Activated T-cell treated with anti-CD3 and anti-CD28 coated beads for 48 hours (primary cell): ENCODE data around the gene TRPM3.

ENCODE experiments used
- DNase-seq: peaks from one replicate; pipeline ENCODE4 v3.0.0-alpha.2; 2020; ENCODE audit warnings: low read depth

The TRPM3 gene

DNA sequence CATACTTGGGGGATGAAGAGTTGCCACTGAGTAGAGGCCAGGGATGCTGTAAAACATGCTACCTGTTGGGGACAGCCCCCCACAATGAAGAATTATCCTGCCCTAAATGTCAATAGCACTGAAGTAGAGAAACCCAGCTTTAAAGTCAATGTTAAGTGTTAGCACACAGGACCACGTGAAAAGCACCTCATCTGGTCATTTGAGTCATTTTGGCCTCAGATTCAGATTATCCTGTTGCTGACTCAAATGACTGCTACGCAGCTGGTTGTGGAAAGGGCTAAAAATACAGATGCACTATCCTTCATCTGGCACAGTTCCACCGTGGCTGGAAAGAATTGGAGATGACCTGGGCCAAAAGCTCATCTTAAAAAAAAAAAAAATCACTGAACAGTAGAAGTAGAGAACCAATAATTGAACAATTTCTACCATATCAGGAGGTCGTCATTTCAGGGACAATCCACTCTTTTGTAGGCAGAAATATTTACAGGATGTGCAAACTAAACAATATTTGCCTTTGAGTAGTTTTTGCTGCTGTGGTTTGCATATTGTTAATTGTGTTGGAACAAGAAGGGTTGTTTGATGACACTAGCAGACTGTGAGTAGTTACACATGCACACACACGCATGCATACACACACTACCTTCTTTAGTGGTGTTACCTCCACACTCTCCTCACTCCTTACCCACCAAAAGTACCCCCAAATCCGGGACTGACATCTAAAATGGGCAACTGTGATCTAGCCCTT is 511.7 kb downstream of the TRPM3 start:
- no peak for DNase-seq

DNA sequence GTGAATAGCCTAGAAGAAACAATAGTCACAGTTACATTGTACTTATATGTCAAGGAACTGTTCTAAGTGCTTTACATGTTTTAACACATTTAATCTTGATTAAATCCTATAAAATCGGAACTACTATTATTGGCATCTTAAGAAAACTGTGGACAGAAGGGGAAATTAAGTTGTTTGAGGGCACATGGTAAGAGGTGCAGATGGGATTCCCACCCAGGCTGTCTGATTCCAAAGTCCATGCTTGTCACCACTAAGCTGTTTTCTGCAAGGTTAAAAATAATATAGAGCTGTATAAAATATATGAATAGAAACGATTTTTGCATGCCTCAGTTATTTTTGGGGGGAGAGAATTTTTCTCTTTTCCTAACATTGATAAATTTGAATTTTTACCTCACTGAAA is 512.4 kb downstream of the TRPM3 start:
- DNase-seq: no peak

DNA sequence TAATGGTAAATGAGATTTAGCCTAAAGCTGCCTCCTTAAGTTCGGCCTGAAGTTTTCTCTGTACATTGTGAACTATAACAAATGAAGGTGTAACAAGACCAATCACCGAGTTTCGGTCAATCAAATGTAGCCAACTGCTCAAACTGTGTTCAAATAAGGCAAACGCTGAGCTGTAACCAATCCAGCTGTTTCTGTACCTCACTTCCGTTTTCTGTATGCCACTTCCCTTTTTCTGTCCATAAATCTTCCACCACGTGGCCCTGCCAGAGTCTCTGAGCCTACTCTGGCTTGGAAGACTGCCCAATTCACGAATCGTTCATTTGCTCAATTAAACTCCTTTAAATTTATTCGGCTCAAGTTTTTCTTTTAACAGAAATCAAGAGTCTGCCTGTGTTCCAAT is 513.5 kb downstream of the TRPM3 start:
- no peak for DNase-seq

DNA sequence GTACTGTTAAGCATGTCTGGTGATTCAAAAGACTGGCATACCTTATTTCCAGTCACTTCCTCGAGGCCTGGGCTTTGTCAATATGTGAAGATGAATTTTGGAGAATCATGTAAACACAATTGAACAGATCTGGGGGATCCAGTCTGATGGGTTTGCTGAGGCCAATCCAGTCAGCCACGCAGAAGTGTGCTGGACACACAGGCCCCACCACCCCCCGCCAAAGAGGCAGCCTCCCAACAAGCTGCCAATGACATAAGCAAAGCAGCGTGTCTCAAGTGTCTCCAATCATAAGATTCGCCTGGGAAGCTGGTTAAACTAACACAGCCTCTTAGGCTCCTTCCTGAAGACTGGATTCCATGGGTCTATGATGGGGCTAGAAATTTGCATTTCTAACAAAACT is 514.1 kb downstream of the TRPM3 start:
- no peak for DNase-seq

DNA sequence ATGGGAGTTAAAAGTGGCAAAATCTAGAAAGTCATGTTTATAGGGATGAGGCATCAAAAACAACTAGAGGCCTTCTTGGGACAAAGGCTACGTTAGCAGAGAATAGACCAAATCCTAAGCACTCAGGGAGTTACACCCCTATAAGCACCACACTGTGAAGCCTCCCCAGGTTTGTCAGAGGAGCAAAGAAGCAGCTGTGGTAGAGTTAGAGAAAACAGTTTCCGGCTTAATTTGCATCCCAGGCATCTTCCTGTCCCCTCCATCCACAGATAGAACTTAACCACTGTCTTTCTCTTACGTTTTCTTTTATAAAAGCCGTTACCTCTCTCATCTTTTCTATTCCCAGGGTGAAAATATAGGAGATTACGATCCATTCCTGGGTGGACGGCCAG is 518.4 kb downstream of the TRPM3 start:
- no peak for DNase-seq

DNA sequence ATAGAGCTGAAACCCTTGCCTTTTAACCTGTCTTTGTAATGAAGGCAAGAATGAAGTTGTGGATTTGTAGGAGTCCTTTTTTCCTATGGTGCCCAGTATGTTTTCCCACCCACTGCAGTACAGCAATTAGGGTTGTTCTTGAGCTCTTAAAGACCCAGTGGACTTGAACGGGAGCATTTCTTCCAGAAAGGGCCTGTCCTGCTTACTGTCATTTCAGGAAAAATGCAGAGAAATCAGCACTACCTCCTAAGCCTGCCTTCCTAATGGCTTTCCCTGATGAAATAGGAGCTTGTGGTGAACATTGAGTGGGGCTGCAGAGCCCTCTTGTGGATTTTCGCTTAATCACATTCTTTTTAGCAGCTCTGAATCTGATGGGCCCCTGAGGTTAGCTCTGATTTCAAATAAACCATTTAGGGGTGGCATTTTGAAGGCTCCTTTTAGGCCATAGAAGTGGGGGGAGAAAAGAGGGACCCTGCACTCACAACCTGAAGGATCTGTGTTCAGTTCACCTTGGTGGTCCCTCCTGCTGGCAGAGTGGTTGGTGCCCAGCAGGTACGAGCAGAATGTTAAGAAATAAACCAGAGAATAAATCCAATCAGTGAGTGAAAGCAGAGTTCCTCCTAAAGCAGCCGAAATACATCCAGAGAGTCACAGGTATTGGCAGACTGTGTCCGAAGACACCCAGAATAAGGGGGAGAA is 519.0 kb downstream of the TRPM3 start:
- DNase-seq: peak; percentile 12

DNA sequence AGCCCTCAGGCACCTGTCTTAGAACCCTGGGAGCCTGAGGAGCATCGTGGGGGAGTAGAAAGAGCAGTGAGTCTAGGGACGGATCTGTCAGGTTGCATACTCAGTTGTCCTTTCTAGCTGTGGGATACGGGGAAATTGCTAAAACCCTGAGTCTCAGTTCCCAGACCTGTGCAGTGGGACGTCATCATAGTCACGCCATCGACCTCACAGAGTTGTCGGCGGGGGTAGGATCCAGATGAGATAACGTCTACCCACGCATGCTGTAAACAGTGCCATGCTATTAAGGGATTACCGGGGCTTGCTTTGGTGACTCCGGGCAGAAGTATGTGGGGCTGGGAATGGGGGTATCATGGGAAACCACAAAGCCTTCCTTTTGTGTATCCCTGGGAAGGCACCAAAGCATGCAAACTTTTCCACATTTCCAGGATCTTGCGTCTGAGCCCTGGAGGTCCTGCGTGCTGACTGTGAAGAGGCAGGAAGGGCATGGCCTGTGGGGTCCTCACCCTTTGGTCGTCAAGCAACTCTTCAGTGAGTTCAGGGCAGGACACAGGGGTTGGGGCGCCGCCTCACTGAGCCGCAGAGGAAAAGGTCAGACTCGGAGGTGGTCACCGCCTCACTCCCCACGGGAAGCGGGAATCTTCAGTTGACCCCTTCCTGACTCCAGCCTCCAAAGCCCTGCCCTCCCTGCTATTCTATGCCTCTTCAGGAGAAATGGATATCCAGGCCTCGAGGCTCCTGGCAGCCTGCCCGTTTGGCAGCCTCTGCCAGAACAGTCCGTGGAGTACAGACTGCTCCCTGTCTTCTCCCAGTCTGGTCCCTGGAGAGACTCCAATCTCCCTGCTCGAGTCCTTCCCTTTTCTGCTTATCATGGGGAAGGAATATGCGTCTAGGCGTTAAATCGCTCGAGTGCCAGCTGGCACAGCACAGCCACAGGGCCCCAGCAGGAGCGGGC is 520.1 kb downstream of the TRPM3 start:
- no peak for DNase-seq

DNA sequence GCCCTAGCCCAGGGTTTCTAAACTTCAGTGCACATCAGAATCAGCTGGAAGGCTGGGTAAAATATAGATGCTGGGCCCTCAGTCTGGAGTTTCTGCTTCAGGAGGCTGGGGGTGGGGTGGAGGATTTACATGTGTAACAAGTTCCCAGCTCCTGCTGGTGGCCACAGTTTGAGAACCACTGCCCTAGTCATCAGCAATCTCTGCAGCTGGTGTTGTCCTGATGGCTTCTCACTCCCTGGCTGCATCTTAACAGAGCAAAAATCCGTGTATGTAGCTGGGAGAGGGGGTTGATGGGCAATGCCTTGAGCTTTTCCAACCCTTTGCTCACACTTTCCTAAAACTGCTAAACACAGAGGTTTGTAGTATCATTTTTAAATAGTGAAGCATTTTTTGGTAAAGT is 520.9 kb downstream of the TRPM3 start:
- DNase-seq: no peak

DNA sequence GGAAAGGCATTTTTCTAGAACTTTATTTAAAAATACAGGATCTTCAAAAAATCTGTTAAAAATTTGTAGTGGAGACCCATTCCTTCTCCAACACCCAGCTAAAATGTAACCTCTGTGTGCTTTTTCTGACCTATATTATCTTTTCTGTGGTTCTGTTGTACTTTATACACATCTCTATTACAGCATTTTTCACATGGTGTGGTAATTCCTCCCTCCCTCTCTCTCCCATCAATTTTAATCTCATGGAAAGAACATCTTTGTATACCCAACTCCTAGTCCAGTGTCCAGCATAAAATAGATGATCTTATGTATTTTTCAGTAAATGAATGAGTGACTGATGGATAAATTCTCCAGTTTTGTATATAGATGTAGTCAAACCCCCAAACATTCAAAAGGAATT is 523.5 kb downstream of the TRPM3 start:
- no peak for DNase-seq

DNA sequence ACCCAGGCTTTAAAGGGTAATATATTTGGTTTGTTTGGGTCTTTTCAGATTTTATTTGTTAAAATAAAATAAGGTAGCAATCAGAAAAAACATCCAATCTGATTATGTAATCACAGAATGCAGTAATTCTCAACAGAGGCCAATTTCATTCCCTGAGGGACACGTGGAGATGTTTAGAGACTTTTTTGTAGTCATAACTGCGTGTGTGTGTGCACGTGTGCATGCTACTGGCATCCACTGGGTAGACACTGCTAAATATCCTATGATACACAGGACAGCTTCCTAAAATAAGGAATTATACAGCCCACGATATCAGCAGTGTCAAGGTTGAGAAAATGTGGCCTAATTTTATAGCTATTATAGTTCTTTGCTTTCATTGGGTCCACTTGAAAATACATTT is 526.2 kb downstream of the TRPM3 start:
- DNase-seq: no peak

DNA sequence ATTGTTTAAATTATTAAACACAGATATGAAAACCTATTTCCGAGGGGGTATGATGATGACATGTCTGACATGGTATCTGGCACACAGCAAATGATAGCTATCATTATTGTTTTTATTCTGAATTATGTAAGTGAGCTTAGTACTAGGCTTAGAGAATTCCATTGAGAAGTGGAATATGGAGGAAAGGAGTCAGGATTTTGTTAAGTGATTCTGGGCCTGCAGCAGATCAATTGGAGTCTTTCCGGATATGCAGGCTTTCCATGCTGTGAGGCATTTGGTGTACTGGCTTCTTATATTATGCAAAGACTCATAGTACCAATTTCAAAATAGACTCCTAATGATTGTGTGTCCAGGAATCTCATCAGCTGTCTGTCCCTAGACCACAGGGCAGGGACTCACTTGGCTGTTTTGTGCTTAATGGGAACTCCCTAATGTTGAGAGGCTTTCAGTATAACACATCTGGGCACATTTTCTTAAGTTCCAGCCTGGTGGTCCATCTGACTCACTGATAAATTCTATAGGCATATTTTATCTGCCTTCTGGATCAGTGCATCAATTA is 527.0 kb downstream of the TRPM3 start:
- DNase-seq: no peak

DNA sequence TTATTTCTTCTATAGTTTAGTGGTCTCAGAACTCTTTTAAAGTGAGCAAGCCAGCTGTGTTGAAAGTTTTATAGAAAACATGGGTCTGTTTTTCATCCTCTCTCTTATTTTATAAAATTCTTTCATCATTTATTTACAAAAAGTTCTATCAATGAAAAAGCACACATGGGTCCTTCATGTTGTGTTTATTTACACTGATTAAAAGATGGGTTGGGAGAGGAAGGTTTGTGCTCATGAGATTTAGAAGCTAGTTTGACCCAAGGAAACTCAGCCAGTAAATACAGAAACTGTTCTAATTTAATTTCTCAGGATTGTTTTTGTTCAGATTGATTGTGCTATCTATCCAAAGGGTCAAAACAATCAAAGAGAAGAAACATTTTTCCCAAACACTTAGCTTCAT is 528.2 kb downstream of the TRPM3 start:
- no peak for DNase-seq

DNA sequence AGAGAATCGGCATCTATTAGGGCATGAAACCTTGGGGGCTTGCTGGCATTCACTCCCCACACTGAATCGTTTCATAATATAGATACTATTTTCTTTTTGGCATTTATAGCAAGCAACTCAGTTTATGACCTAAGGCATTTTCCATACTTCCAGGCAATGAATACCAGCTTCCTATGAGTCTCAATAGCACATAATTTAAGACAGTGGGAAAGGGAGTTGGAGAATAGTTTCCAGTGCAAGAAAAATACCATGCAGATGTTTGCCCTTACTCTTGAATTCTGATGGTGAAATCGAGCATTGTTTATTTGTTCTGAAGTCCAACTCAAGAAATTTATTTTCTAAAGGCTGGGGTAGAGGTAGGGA is 531.1 kb downstream of the TRPM3 start:
- DNase-seq: no peak

DNA sequence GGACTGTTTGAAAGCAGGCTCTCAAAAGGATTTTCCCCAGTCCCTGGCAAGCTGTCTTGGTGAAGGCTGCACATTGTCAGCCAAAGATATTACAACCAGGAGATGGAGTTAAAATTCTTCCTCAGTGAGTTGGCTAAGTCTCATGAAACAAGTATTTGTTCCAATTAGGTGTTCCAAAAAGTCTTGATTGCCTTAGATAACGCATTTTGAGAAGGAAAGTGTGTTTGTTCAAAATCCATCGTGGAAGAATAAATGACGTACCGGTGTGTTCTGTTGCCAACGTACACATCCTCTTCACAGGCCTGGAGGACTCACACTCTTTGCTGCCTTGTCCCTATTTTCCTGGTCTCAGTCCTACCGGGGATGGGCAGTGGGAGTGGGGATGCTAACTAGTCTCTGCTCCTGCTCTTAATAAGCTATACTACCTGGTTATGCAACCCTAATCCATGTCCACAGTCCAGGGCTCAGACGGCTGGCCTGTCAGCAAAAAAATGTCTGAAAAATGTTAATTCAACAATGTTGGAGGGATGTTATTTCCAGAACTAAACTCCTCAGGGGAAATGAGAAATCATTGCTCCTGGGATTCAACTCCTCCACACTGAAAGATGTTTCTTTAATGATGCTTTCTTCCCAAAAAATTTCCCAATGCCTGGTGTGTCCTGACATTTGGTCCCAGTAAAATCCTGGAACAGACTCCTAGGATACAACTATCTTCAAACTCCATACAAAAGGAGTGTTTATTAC is 531.7 kb downstream of the TRPM3 start:
- DNase-seq: no peak

DNA sequence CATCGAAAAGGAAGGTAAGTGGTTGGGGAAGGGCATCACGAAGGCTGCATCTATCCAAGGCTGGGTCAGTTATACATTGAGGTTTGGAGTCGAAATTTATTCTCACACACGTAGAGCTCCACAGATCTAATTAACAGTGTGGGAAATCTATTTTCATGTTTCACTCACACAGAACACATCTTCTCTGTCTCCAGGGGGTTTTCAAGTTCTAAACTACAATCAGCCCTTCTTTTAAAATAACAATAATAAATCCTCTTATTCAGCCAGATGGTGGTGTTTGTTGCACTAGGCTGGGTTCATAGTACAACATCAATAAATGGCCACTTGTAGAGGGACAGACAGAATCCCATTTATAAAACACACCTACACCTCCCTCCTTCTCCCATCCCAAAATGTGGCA is 532.4 kb downstream of the TRPM3 start:
- DNase-seq: no peak

DNA sequence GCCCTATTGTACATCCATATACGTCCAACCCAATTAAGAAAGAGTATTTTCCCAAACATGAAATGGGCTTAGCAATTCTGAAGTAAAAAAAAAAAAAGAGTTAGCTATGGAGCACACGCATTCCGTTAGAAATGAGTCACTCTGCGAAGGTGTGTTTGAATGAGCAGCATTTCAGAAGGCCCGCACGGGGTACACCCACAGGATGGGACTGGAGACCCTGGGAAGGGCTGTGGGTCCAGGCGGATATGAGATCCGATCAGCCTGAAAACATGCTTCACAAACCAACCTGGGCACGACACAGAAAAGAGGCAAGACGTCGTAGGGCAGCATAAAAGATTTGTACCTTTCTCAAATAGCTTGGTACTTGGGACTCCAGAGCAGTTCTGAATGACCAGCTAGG is 533.0 kb downstream of the TRPM3 start:
- no peak for DNase-seq

DNA sequence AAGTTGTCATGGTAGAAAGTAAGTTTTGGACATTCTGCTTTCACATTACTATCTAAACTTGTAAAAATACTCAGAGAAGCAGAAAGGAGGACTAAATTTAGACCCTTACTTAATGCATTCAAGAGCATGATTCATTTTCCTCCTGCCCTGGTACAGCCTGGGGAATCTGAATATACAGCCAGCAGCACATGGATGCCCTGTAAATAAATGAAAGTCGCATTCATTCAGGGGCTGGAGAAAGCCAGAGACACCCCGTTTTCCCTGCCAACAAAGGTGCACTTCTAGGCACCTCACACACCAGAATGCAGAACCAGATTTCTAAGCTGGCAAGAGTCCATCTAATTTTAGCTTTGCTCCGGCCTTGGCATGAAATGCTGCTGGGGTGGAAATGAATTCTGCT is 534.2 kb downstream of the TRPM3 start:
- DNase-seq: no peak

DNA sequence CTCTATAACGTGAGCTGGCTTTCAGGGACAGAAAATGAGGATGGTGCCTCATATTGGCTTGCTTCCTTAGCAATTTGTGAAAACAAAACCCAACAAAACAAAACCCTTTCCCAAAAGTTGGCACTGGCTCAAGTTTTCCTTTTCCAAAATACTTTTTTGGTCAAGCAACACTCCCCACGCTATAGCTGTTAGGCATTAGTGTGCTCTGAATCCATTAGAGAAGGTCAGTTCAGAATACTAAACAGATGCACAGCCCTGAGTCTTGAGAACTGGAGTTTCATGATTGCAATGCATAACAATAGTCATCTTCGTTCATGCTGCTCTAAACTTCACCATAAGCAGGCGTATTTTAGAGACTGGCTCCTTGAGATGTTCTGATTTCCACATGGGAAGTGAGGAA is 534.9 kb downstream of the TRPM3 start:
- no peak for DNase-seq

DNA sequence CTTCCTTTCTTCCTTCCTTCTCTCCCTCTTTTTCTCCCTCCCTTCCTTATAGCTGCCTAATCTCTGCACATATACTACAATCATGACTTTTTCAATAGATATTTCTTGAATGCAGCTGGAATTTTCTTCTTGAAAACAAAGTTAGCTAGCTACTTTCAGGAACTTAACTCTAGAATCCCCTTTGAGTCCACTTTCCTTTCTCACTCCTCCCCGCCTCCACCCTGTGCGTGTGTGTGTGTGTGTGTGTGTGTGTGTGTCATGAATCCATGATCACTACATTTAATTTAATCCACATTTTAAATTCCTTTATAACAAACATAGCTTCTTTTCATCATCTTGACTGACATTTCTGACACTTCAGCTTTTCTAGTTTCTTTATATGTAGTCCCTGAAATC is 539.5 kb downstream of the TRPM3 start:
- DNase-seq: no peak

DNA sequence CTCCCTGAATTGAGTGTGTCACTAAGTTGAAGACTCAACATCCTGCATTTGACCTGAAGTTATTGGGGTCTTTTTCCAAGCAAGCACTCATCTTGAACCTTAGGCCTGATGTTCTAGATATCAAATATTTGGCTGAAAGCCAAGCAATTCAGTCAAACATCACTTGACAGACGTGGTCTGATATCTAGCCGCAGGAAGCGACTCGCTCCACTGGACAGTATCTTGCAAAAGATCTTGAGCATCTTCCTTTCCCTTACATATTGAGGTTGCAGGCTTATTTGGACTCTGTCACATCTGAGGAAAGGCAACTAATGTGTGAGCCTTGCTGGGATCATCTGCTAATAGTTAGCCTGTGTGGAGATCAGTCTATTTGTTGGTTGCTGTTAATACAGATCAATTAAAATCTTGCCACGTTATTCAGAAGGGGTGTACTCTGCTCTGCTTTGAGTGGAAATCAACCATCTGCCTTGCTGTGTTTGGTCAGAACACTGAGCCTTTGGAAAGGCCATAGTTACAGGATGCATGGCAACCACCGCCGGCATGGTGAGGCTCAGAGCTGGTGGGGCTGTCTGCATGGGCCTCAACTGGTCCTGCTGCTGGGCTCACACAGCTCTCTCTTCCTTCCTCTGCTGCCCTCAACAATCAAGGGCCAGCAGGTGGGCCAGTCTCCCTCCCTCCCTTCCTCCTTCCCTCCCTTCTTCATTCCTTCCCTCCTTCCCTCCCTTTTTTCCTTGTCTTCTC is 540.0 kb downstream of the TRPM3 start:
- no peak for DNase-seq

DNA sequence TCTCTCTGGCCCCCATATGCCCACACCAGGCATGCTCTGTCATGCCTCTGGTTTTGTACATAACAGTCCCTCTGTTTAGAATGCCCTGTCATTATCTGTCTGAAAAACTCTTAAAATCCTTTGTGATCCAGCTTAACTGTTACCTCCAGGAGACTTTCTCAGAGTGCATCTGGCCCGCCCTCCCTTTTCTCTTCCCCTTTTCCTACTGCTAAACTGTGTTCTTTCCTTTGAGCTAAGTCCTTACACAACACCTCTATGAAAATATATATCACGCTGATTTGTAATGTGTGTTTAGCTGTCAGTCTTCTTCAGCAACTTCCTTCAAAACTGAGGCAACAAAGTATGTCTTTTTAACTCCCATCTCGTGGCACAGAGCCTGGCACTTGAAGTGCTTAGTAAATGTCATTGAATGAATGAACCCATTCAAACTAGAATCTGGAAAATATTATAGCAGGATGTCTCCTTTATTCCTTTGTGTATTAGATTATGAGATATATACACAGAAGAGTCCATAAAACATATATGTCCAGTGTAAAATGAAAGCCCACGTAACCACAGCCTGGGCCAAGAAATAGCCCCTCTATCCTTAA is 540.7 kb downstream of the TRPM3 start:
- DNase-seq: no peak
